Stimulated activated naive CD8-positive, alpha-beta T cell treated with anti-CD3 and anti-CD28 coated beads, Interleukin-15, amount 100 ng/mL, for 72 hours (primary cell): ENCODE measurements around the gene UBE3D.

Source experiments
- ATAC-seq: fragments of 150-1000 bp; cut with Tn5 transposase; 2 replicates; pipeline ENCODE4 v1.10.0; 2021; ENCODE audit warnings: mild to moderate bottlenecking, moderate library complexity
- DNase-seq, 2 donors: peaks; one replicate each; pipeline ENCODE4 v3.0.0; 2021 to 2022
- H3K27ac Mint-ChIP-seq, 2 donors: one replicate each; pipeline ENCODE4 v1.8.0; 2022; ENCODE audit warnings: mild to moderate bottlenecking in 2 of 2, mixed read lengths in 2 of 2, moderate library complexity in 2 of 2
- H3K27me3 Mint-ChIP-seq: one replicate; pipeline ENCODE4 v1.8.0; 2022; ENCODE audit warnings: mixed read lengths
- H3K4me1 Mint-ChIP-seq: one replicate; pipeline ENCODE4 v1.8.0; 2022; ENCODE audit warnings: mild to moderate bottlenecking, mixed read lengths
- H3K4me3 Mint-ChIP-seq, 2 donors: one replicate each; pipeline ENCODE4 v1.8.0; 2022; ENCODE audit warnings: mild to moderate bottlenecking in 2 of 2, mixed read lengths in 2 of 2, moderate library complexity in 1 of 2
- H3K9me3 Mint-ChIP-seq, 2 donors: one replicate each; pipeline ENCODE4 v1.8.0; 2022; ENCODE audit warnings: mixed read lengths in 2 of 2

Gene UBE3D

GRCh38 chr6:83065511-83066192, at the start of gene UBE3D:
Gene UBE3D, minus strand, starts transcription at chr6:83065841. Its CDS starts 123 bp downstream, at chr6:83065718.
- no peaks in the 10 kb centered on the region for H3K27me3 Mint-ChIP-seq
- DNase-seq: peak; percentile 93 to 95
- peaks cover 52% of the 10 kb centered on the region for H3K4me1 Mint-ChIP-seq
- peak within 1 kb of the TSS; percentile 85 to 92 for H3K27ac Mint-ChIP-seq
- H3K4me3 Mint-ChIP-seq: peak within 1 kb of the TSS; percentile 89 to 95
- peak; percentile 80 for ATAC-seq
- H3K9me3 Mint-ChIP-seq: no peaks in the 10 kb centered on the region

- H3K4me1 Mint-ChIP-seq: no peaks in the 10 kb centered on the region
- no peak overlapping the region for H3K4me3 Mint-ChIP-seq
- no peaks in the 10 kb centered on the region for H3K27me3 Mint-ChIP-seq
- no peaks in the 10 kb centered on the region for H3K9me3 Mint-ChIP-seq
- no peak overlapping the region for H3K27ac Mint-ChIP-seq
- DNase-seq (no peak), ATAC-seq (no peak)
These were observed 48.5 kb upstream of the UBE3D start for GRCh38 chr6:83114164-83114563.

- no peaks in the 10 kb centered on the region for H3K27me3 Mint-ChIP-seq
- DNase-seq: no peak
- no peaks in the 10 kb centered on the region for H3K9me3 Mint-ChIP-seq
- no peaks in the 10 kb centered on the region for H3K4me1 Mint-ChIP-seq
- H3K4me3 Mint-ChIP-seq: no peak overlapping the region
- ATAC-seq: no peak
- no peak overlapping the region for H3K27ac Mint-ChIP-seq
These were observed 47.6 kb upstream of the UBE3D start for GRCh38 chr6:83113258-83113657.

GRCh38 chr6:83108378-83108777, 42.7 kb upstream of the UBE3D start:
- no peaks in the 10 kb centered on the region for H3K27me3 Mint-ChIP-seq
- peaks cover 0 to 9% of the 10 kb centered on the region in 2 donors for H3K9me3 Mint-ChIP-seq
- H3K27ac Mint-ChIP-seq: no peak overlapping the region
- DNase-seq: no peak
- ATAC-seq: no peak
- no peaks in the 10 kb centered on the region for H3K4me1 Mint-ChIP-seq
- no peak overlapping the region for H3K4me3 Mint-ChIP-seq

GRCh38 chr6:83098589-83098988, 32.9 kb upstream of the UBE3D start:
- Mint-ChIP-seq H3K4me1 (no peaks in the 10 kb centered on the region), H3K9me3 (no peaks in the 10 kb centered on the region), H3K27ac (peak overlapping the region in 1 of 2 donors; percentile 81), H3K4me3 (no peak overlapping the region), H3K27me3 (no peaks in the 10 kb centered on the region)
- ATAC-seq (no peak), DNase-seq (no peak)

- Mint-ChIP-seq H3K27ac (no peak overlapping the region), H3K27me3 (no peaks in the 10 kb centered on the region), H3K4me1 (no peaks in the 10 kb centered on the region)
These were observed 32.0 kb upstream of the UBE3D start for GRCh38 chr6:83097675-83098074.

GRCh38 chr6:83097204-83097603, 31.6 kb upstream of the UBE3D start:
- no peak for DNase-seq
- Mint-ChIP-seq H3K9me3 (no peaks in the 10 kb centered on the region), H3K27me3 (no peaks in the 10 kb centered on the region), H3K4me3 (no peak overlapping the region), H3K4me1 (no peaks in the 10 kb centered on the region), H3K27ac (no peak overlapping the region)
- no peak for ATAC-seq

More at GRCh38 chr6:83097675-83098074, 32.0 kb upstream of the UBE3D start:
- no peak for ATAC-seq
- H3K9me3 Mint-ChIP-seq: no peaks in the 10 kb centered on the region
- no peak overlapping the region for H3K4me3 Mint-ChIP-seq
- no peak for DNase-seq

- Mint-ChIP-seq H3K27ac (no peak overlapping the region), H3K9me3 (no peaks in the 10 kb centered on the region), H3K4me1 (no peaks in the 10 kb centered on the region), H3K27me3 (no peaks in the 10 kb centered on the region), H3K4me3 (no peak overlapping the region)
- ATAC-seq (no peak), DNase-seq (no peak)
These were observed 31.1 kb upstream of the UBE3D start for GRCh38 chr6:83096791-83097190.

GRCh38 chr6:83092756-83093399, 27.2 kb upstream of the UBE3D start:
- Mint-ChIP-seq H3K4me1 (peaks cover under 1% of the 10 kb centered on the region), H3K9me3 (no peaks in the 10 kb centered on the region), H3K4me3 (no peak overlapping the region), H3K27ac (no peak overlapping the region), H3K27me3 (no peaks in the 10 kb centered on the region)
- DNase-seq (no peak), ATAC-seq (no peak)

- Mint-ChIP-seq H3K4me3 (peak overlapping the region; percentile 40 to 53), H3K9me3 (no peaks in the 10 kb centered on the region), H3K4me1 (peaks cover 24% of the 10 kb centered on the region), H3K27ac (peak overlapping the region; percentile 72 to 74), H3K27me3 (no peaks in the 10 kb centered on the region)
- ATAC-seq (peak; percentile 64), DNase-seq (no peak)
These were observed 21.1 kb upstream of the UBE3D start for GRCh38 chr6:83086751-83087150.

- Mint-ChIP-seq H3K4me3 (no peak overlapping the region), H3K27ac (no peak overlapping the region)
- ATAC-seq: no peak
These were observed 17.8 kb upstream of the UBE3D start for GRCh38 chr6:83083476-83083875.

GRCh38 chr6:83073615-83074014, 8.0 kb upstream of the UBE3D start:
- H3K9me3 Mint-ChIP-seq: peaks cover 0 to 5% of the 10 kb centered on the region in 2 donors
- H3K4me1 Mint-ChIP-seq: peaks cover 22% of the 10 kb centered on the region
- H3K4me3 Mint-ChIP-seq: no peak overlapping the region
- no peak overlapping the region for H3K27ac Mint-ChIP-seq
- DNase-seq (no peak), ATAC-seq (peak; percentile 31)
- H3K27me3 Mint-ChIP-seq: no peaks in the 10 kb centered on the region

More at GRCh38 chr6:83083476-83083875, 17.8 kb upstream of the UBE3D start:
- Mint-ChIP-seq H3K27me3 (no peaks in the 10 kb centered on the region), H3K4me1 (peaks cover 27% of the 10 kb centered on the region), H3K9me3 (no peaks in the 10 kb centered on the region)
- DNase-seq: no peak

GRCh38 chr6:83072726-83073125, 7.1 kb upstream of the UBE3D start:
- DNase-seq (no peak), ATAC-seq (no peak)
- no peak overlapping the region for H3K4me3 Mint-ChIP-seq
- no peaks in the 10 kb centered on the region for H3K27me3 Mint-ChIP-seq
- no peak overlapping the region for H3K27ac Mint-ChIP-seq
- H3K9me3 Mint-ChIP-seq: peaks cover 0 to 5% of the 10 kb centered on the region in 2 donors
- peaks cover 20% of the 10 kb centered on the region for H3K4me1 Mint-ChIP-seq

GRCh38 chr6:83071707-83072106, 6.1 kb upstream of the UBE3D start:
- H3K9me3 Mint-ChIP-seq: peaks cover 0 to 5% of the 10 kb centered on the region in 2 donors
- no peaks in the 10 kb centered on the region for H3K27me3 Mint-ChIP-seq
- DNase-seq: no peak
- no peak overlapping the region for H3K4me3 Mint-ChIP-seq
- no peak overlapping the region for H3K27ac Mint-ChIP-seq
- ATAC-seq: no peak
- H3K4me1 Mint-ChIP-seq: peaks cover 20% of the 10 kb centered on the region

- Mint-ChIP-seq H3K27me3 (no peaks in the 10 kb centered on the region), H3K9me3 (peaks cover 0 to 3% of the 10 kb centered on the region in 2 donors), H3K27ac (no peak overlapping the region), H3K4me3 (no peak overlapping the region), H3K4me1 (peaks cover 23% of the 10 kb centered on the region)
- DNase-seq (no peak), ATAC-seq (no peak)
These were observed 5.4 kb upstream of the UBE3D start for GRCh38 chr6:83071023-83071422.

GRCh38 chr6:83069633-83070032, 4.0 kb upstream of the UBE3D start:
- no peak overlapping the region for H3K4me3 Mint-ChIP-seq
- ATAC-seq (no peak), DNase-seq (no peak)
- no peak overlapping the region for H3K27ac Mint-ChIP-seq
- no peaks in the 10 kb centered on the region for H3K9me3 Mint-ChIP-seq
- peaks cover 29% of the 10 kb centered on the region for H3K4me1 Mint-ChIP-seq
- H3K27me3 Mint-ChIP-seq: no peaks in the 10 kb centered on the region
